Loucy (cell line): Measurements from ENCODE around the gene STAT3.

Experiments used
- H2AFZ ChIP-seq: fragments of 200-600 bp; sonication (generic); 2 replicates; pipeline ENCODE4 v1.6.0; 2016; ENCODE audit warnings: antibody characterized with exemption, mild to moderate bottlenecking, low read length, moderate library complexity
- H3F3A ChIP-seq: fragments of 200-600 bp; 2 replicates; pipeline ENCODE4 v1.6.0; 2016; ENCODE audit warnings: antibody characterized with exemption, low read depth, mild to moderate bottlenecking
- H3K27me3 ChIP-seq: fragments of 200-600 bp; sonication (generic); 2 replicates; pipeline ENCODE4 v1.6.1; 2014; ENCODE audit warnings: low read length, mild to moderate bottlenecking; ENCODE audit not compliant: insufficient read depth, poor library complexity, severe bottlenecking
- H3K36me3 ChIP-seq: fragments of 200-600 bp; sonication (generic); 2 replicates; pipeline ENCODE4 v1.6.1; 2016; ENCODE audit warnings: low read length; ENCODE audit not compliant: insufficient read depth
- H3K4me1 ChIP-seq: fragments of 200-600 bp; sonication (generic); 2 replicates; pipeline ENCODE4 v1.5.1; 2014; ENCODE audit warnings: low read length, mild to moderate bottlenecking; ENCODE audit not compliant: insufficient read depth, poor library complexity, severe bottlenecking
- H3K4me2 ChIP-seq: fragments of 200-600 bp; sonication (generic); 2 replicates; pipeline ENCODE4 v1.6.0; 2014; ENCODE audit warnings: antibody characterized with exemption, low read length, low read depth, mild to moderate bottlenecking; ENCODE audit not compliant: poor library complexity, severe bottlenecking
- H3K4me3 ChIP-seq: fragments of 200-600 bp; sonication (generic); 2 replicates; pipeline ENCODE4 v1.5.1; 2014; ENCODE audit warnings: low read length, mild to moderate bottlenecking, mixed read lengths; ENCODE audit not compliant: poor library complexity, severe bottlenecking
- H3K79me2 ChIP-seq: fragments of 200-600 bp; sonication (generic); 2 replicates; pipeline ENCODE4 v1.6.1; 2014; ENCODE audit warnings: low read length; ENCODE audit not compliant: insufficient read depth
- H3K9ac ChIP-seq: fragments of 200-600 bp; sonication (generic); 2 replicates; pipeline ENCODE4 v1.6.0; 2014; ENCODE audit warnings: mild to moderate bottlenecking, low read depth, low read length, moderate library complexity; ENCODE audit not compliant: poor library complexity, severe bottlenecking
- H3K9me2 ChIP-seq: fragments of 200-600 bp; sonication (generic); replicated peaks from 2 replicates; pipeline ENCODE4 v1.6.1; 2016; ENCODE audit warnings: low read depth, low read length, mixed read lengths
- H3K9me3 ChIP-seq: fragments of 200-600 bp; sonication (generic); 2 replicates; pipeline ENCODE4 v1.6.1; 2014; ENCODE audit warnings: mild to moderate bottlenecking, antibody characterized with exemption, low read length, low read depth; ENCODE audit not compliant: insufficient read depth
- H4K20me1 ChIP-seq: fragments of 200-600 bp; sonication (generic); 2 replicates; pipeline ENCODE4 v1.6.0; 2014; ENCODE audit warnings: antibody characterized with exemption, low read length, mild to moderate bottlenecking; ENCODE audit not compliant: insufficient read depth, poor library complexity, severe bottlenecking
- CTCF ChIP-seq: fragments of 200-600 bp; sonication (generic); conservative IDR thresholded peaks from 2 replicates; pipeline ENCODE4 v1.5.1; 2014; ENCODE audit warnings: mild to moderate bottlenecking, antibody characterized with exemption, low read length
- EZH2phosphoT487 ChIP-seq: fragments of 200-600 bp; IDR thresholded peaks from 2 replicates; pipeline ENCODE4 v1.6.1; 2018; ENCODE audit warnings: antibody characterized with exemption, mild to moderate bottlenecking, moderate library complexity, borderline replicate concordance

The STAT3 gene

GRCh38 chr17:42340691-42341127 is 47.5 kb downstream of the STAT3 start:
- H4K20me1 ChIP-seq, result no peaks in the 10 kb centered on the region
- H3K36me3 ChIP-seq, result peaks cover 76% of the 10 kb centered on the region
- H3F3A ChIP-seq, result no peaks in the 10 kb centered on the region
- H3K79me2 ChIP-seq, result no peaks in the 10 kb centered on the region
- H3K4me2 ChIP-seq, result no peak overlapping the region
- H3K27me3 ChIP-seq, result no peaks in the 10 kb centered on the region
- H3K4me3 ChIP-seq, result no peak overlapping the region
- no peak overlapping the region for H3K9ac ChIP-seq
- no peaks in the 10 kb centered on the region for H3K4me1 ChIP-seq
- no peak overlapping the region for H2AFZ ChIP-seq
- no peaks in the 10 kb centered on the region for H3K9me3 ChIP-seq
- no peaks in the 10 kb centered on the region for H3K9me2 ChIP-seq
- TF ChIP-seq CTCF (no peak), EZH2phosphoT487 (no peak)

GRCh38 chr17:42339221-42339620 is 49.0 kb downstream of the STAT3 start:
- no peak overlapping the region for H3K4me3 ChIP-seq
- H3K79me2 ChIP-seq, result no peaks in the 10 kb centered on the region
- no peak overlapping the region for H3K4me2 ChIP-seq
- H3F3A ChIP-seq, result no peaks in the 10 kb centered on the region
- no peak overlapping the region for H2AFZ ChIP-seq
- no peaks in the 10 kb centered on the region for H3K9me2 ChIP-seq
- H3K9ac ChIP-seq, result no peak overlapping the region
- no peaks in the 10 kb centered on the region for H3K4me1 ChIP-seq
- TF ChIP-seq EZH2phosphoT487 (no peak), CTCF (no peak)
- H3K36me3 ChIP-seq, result peaks cover 83% of the 10 kb centered on the region
- no peaks in the 10 kb centered on the region for H3K27me3 ChIP-seq
- no peaks in the 10 kb centered on the region for H3K9me3 ChIP-seq
- H4K20me1 ChIP-seq, result no peaks in the 10 kb centered on the region

GRCh38 chr17:42338427-42338985 is 49.7 kb downstream of the STAT3 start:
- H3K79me2 ChIP-seq, result no peaks in the 10 kb centered on the region

More at GRCh38 chr17:42338427-42338985, 49.7 kb downstream of the STAT3 start:
- Histone ChIP-seq H3F3A (no peaks in the 10 kb centered on the region), H3K4me3 (no peak overlapping the region), H3K27me3 (no peaks in the 10 kb centered on the region), H3K9ac (no peak overlapping the region), H3K4me1 (no peaks in the 10 kb centered on the region), H3K9me2 (no peaks in the 10 kb centered on the region), H3K4me2 (no peak overlapping the region), H4K20me1 (no peaks in the 10 kb centered on the region), H3K9me3 (no peaks in the 10 kb centered on the region), H2AFZ (no peak overlapping the region), H3K36me3 (peaks cover 83% of the 10 kb centered on the region)
- TF ChIP-seq EZH2phosphoT487 (no peak), CTCF (no peak)
